Glutamatergic neuron (in vitro differentiated cells): Measurements from ENCODE around the gene SATB1. TPM values are rescaled to one million over a fixed set of nuclear protein-coding genes. Genes with fewer than 3 reads are reported as not detected.

ENCODE experiments used
- DNase-seq: peaks from one replicate; pipeline ENCODE4 v3.0.0; 2022
- H3K27ac Mint-ChIP-seq: one replicate; pipeline ENCODE4 v1.8.0; 2020; ENCODE audit warnings: mild to moderate bottlenecking, mixed read lengths, inconsistent platforms; ENCODE audit not compliant: unreplicated experiment
- H3K27me3 Mint-ChIP-seq: one replicate; pipeline ENCODE4 v1.8.0; 2020; ENCODE audit warnings: mild to moderate bottlenecking, moderate library complexity, mixed read lengths, inconsistent platforms; ENCODE audit not compliant: unreplicated experiment
- H3K36me3 Mint-ChIP-seq: one replicate; pipeline ENCODE4 v1.8.0; 2020; ENCODE audit warnings: mild to moderate bottlenecking, mixed read lengths, inconsistent platforms; ENCODE audit not compliant: unreplicated experiment
- H3K4me1 Mint-ChIP-seq: one replicate; pipeline ENCODE4 v1.8.0; 2020; ENCODE audit warnings: mild to moderate bottlenecking, low read depth, mixed read lengths, inconsistent platforms; ENCODE audit not compliant: unreplicated experiment
- H3K4me3 Mint-ChIP-seq: one replicate; pipeline ENCODE4 v1.8.0; 2020; ENCODE audit warnings: mild to moderate bottlenecking, mixed read lengths, inconsistent platforms; ENCODE audit not compliant: unreplicated experiment
- H3K9me3 Mint-ChIP-seq: one replicate; pipeline ENCODE4 v1.8.0; 2020; ENCODE audit warnings: mild to moderate bottlenecking, moderate library complexity, mixed read lengths, inconsistent platforms; ENCODE audit not compliant: unreplicated experiment
- total RNA-seq: library from RNA; stranded (reverse); fragmentation: NEBNext Ultra II Directional; extraction: Animal tissue kit (Norgen Biotek cat#: 25700); gene quantifications from one replicate; pipeline ENCODE4 v1.2.1, GENCODE V29; 2021; ENCODE audit not compliant: unreplicated experiment
- TF ChIP-seq, protein P1 (sequence below): fragments of 200-600 bp; sonication (generic); IDR thresholded peaks from one replicate; pipeline ENCODE4 v1.5.0; 2021; ENCODE audit not compliant: partially characterized antibody, unreplicated experiment

SATB1 gene
- total RNA-seq, 1 donor from 2014 or later = 80.5 TPM

DNA sequence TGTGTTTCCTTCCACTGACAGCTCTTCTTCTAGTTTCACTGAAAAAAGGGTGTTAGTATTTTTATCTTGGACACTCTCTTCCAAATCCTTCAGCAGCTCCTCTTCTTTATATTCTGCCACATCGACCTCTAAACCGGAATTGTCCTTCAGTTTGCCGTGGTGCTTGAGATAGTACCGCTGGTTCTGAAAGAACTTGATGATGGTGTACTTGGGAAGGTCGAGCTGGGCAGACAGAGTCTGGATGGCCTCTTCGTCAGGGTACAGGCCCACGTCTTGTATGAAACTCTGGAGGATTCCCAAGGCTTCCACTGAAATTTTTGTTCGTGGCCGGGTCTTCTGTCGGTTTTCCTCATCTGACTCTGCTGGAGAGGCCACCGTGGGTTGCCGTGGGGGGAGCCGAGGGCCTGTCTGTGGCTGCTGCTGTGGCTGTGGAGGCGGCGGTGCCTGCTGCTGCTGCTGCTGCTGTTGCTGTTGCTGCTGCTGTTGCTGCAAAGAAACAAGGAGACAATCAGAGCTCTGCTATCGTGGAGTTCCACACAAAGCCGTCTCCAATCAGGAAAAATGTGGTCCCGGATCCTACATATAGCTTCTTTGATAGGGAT lies 75.8 kb downstream of the SATB1 start:
- H3K27ac Mint-ChIP-seq = peak overlapping the region; percentile 57
- H3K27me3 Mint-ChIP-seq = no peaks in the 10 kb centered on the region
- DNase-seq = no peak
- H3K36me3 Mint-ChIP-seq = peaks cover 5% of the 10 kb centered on the region
- H3K4me3 Mint-ChIP-seq = no peak overlapping the region
- peaks cover 19% of the 10 kb centered on the region for H3K4me1 Mint-ChIP-seq
- TF ChIP-seq, protein P1, sequence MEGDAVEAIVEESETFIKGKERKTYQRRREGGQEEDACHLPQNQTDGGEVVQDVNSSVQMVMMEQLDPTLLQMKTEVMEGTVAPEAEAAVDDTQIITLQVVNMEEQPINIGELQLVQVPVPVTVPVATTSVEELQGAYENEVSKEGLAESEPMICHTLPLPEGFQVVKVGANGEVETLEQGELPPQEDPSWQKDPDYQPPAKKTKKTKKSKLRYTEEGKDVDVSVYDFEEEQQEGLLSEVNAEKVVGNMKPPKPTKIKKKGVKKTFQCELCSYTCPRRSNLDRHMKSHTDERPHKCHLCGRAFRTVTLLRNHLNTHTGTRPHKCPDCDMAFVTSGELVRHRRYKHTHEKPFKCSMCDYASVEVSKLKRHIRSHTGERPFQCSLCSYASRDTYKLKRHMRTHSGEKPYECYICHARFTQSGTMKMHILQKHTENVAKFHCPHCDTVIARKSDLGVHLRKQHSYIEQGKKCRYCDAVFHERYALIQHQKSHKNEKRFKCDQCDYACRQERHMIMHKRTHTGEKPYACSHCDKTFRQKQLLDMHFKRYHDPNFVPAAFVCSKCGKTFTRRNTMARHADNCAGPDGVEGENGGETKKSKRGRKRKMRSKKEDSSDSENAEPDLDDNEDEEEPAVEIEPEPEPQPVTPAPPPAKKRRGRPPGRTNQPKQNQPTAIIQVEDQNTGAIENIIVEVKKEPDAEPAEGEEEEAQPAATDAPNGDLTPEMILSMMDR = no peak
- no peaks in the 10 kb centered on the region for H3K9me3 Mint-ChIP-seq

DNA sequence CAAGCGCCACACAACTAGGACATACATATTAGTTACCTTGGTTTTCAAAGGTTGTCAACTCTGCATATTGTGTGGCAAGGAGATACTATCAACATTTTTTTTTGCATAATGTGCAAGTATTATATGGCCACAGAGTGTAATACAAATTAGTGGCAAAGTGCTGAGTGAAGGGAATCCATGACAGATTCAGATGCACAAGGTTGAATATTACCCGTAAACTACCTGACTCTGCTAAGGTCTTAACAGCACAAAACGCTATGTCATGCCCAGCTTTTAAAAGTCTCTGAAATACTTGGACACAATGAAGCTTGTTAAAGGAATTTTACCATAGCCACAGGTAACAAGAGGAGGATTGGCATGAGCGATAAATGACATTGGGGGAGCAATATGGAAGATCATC lies 79.0 kb downstream of the SATB1 start:
- TF ChIP-seq, protein P1 = no peak
- Mint-ChIP-seq H3K27ac (no peak overlapping the region), H3K36me3 (peaks cover 5% of the 10 kb centered on the region), H3K4me3 (no peak overlapping the region), H3K27me3 (no peaks in the 10 kb centered on the region), H3K9me3 (no peaks in the 10 kb centered on the region), H3K4me1 (peaks cover 7% of the 10 kb centered on the region)
- no peak for DNase-seq

DNA sequence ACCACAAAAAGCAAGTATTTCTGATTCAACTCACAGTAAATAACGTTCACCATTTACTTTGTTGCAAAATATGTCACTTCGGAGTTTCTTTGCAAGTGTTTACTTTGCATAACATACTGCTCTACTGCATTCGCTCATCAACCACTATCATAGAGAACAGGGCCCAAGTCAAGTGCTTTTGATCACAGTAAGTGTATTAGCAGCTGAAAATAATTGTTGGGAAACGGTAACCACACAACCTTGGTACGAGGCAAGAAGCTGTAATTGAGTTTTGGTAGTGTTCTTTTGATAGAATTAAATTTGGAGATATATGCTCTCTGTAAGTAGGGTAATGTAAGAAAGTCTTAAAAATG lies 80.1 kb downstream of the SATB1 start:
- no peak overlapping the region for H3K4me3 Mint-ChIP-seq

DNA sequence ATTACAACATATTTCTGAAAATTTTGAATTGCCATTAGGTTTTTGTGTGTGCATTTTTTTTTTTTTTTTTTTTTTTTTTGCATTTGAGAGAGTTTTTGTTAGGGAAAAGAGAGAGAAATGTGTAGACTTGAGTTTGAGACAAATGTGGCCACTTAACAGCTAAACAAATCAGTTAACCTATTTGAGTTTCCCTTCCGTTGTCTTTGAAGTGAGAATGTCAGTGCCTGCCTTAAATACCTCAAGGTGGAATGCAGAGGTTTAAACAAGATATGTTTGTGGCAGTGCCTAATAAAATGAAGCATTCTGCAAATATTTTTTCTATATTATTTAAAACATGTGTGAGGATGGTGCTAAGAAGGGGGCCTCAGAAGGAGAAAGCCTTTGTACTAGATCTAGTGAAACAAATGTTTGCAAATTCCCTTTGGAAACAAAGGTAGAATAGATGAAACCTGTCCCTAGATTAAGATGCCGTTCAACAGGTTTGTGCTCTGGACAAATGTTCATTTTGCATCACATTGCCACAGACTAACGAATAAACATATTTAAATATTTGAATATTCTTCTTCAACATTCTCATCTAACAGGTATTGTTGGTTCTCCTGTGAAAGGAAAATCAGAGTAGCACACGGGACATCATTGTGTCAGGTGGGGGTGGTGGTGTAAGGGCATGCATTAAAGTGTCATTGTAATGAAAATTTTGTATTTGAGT lies 80.7 kb downstream of the SATB1 start:
- peaks cover 5% of the 10 kb centered on the region for H3K36me3 Mint-ChIP-seq
- no peak overlapping the region for H3K27ac Mint-ChIP-seq
- H3K9me3 Mint-ChIP-seq = no peaks in the 10 kb centered on the region
- H3K27me3 Mint-ChIP-seq = no peaks in the 10 kb centered on the region
- no peak overlapping the region for H3K4me3 Mint-ChIP-seq
- TF ChIP-seq, protein P1 = no peak
- no peak for DNase-seq
- H3K4me1 Mint-ChIP-seq = peaks cover 10% of the 10 kb centered on the region

More for the DNA sequence above, 80.1 kb downstream of the SATB1 start:
- Mint-ChIP-seq H3K9me3 (no peaks in the 10 kb centered on the region), H3K36me3 (peaks cover 5% of the 10 kb centered on the region), H3K27me3 (no peaks in the 10 kb centered on the region), H3K27ac (no peak overlapping the region), H3K4me1 (peaks cover 5% of the 10 kb centered on the region)
- TF ChIP-seq, protein P1 = no peak
- no peak for DNase-seq

DNA sequence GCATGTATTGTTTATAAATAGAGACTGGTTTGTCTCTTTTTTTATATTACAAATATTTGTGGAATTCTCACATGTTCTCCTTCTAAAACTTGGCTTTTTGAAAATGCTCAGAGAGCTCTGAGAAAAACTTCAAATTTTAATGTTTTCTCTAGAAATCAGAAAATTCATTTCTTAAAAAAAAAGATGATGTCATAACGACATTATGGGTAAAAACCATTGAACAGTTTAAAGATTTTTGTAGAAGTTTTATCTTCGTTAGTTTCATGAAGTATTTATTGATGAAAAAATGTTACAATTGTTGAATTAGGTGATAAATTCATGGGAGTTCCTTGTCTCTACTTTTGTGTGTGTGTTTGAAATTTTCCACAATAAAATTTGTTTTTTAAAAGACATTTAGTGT lies 81.3 kb downstream of the SATB1 start:
- DNase-seq = no peak
- no peak overlapping the region for H3K4me3 Mint-ChIP-seq
- no peaks in the 10 kb centered on the region for H3K9me3 Mint-ChIP-seq
- TF ChIP-seq, protein P1 = no peak
- H3K36me3 Mint-ChIP-seq = no peaks in the 10 kb centered on the region
- no peak overlapping the region for H3K27ac Mint-ChIP-seq
- H3K27me3 Mint-ChIP-seq = no peaks in the 10 kb centered on the region
- H3K4me1 Mint-ChIP-seq = peaks cover 14% of the 10 kb centered on the region
